ENCODE results near the gene MAL. TPM values are rescaled to one million over a fixed set of nuclear protein-coding genes. Genes with fewer than 3 reads are reported as not detected.

MAL gene
- total RNA-seq, 1 donor from 2014 or later: 0.28 TPM

DNA sequence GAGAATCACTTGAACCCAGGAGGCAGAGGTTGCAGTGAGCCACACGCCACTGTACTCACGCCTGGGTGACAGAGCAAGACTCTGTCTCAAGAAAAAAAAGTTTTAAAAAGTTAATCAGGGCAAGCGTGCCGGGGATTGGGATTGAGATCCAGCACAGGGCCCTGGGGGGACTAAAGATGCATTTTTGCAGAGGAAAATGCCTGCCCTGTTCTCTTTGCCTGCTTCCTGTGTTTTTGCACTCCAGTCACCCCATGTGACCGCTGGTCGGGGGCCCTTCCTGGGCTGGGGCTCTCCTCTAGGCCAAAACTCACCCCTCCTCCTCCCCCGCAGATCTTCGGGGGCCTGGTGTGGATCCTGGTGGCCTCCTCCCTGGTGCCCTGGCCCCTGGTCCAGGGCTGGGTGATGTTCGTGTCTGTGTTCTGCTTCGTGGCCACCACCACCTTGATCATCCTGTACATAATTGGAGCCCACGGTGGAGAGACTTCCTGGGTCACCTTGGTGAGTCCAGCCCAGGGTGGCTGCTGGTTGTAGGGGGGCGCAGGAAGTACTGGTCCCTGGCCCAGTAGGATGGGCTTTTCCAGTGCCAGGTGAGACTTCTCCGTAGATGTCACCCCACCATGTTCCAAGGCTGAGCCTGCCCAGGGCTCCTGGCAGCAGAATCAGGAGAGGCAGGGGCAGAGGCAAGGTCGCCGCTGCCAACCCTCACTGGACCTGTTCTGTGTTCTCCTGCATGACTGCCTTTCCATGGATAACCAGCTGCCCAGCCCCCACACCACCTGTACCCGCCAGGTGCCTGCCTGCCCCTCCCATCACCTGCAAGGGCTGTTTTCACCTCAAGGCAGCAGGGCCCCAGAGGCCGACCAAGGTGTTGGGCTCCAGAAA is 22.4 kb downstream of the MAL start:
- no peak for DNase-seq (ENCODE audit: low spot score)
- ATAC-seq: no peak

DNA sequence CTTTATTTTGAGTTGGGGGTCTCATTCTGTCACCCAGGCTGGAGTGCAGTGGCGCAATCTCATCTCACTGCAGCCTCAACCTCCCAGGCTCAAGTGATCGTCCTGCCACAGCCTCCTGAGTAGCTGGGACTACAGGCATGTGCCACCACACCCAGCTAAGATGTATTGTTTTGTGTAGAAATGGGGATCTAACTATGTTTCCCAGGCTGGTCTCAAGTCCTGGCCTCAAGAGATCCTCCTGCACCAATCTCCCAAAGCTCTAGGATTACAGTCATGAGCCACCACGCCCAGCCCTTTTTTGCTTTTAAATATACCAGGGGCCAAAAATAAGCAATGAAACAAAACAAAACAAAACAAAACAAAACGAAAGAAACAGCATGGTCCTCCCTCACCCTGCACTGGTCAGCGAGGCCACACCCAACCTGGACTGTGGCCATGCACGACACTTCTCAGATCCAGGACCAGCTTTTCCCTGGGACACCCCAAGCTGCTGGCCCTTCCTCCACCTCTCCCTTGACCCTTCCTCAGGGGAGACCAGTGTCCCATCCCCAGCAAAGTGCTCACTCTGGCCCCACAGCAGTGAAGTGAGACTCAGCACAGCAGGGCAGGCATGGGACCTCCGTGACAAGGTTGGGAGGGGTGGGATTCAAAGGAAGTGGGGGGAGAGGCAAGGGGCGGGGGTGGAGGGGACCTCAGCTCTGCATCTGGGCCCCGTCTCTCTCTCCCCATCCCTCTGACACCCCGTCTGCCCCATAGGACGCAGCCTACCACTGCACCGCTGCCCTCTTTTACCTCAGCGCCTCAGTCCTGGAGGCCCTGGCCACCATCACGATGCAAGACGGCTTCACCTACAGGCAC is 23.5 kb downstream of the MAL start:
- no peak for DNase-seq (ENCODE audit: low spot score)

GRCh38 chr2:95049683-95049955 is 24.1 kb downstream of the MAL start:
- DNase-seq (ENCODE audit: low spot score): no peak

More for the DNA sequence above, 23.5 kb downstream of the MAL start:
- no peak for ATAC-seq

GRCh38 chr2:95049961-95050360 is 24.5 kb downstream of the MAL start:
- ATAC-seq (no peak), DNase-seq (ENCODE audit: low spot score) (no peak)

More at GRCh38 chr2:95049683-95049955, 24.1 kb downstream of the MAL start:
- ATAC-seq: no peak

DNA sequence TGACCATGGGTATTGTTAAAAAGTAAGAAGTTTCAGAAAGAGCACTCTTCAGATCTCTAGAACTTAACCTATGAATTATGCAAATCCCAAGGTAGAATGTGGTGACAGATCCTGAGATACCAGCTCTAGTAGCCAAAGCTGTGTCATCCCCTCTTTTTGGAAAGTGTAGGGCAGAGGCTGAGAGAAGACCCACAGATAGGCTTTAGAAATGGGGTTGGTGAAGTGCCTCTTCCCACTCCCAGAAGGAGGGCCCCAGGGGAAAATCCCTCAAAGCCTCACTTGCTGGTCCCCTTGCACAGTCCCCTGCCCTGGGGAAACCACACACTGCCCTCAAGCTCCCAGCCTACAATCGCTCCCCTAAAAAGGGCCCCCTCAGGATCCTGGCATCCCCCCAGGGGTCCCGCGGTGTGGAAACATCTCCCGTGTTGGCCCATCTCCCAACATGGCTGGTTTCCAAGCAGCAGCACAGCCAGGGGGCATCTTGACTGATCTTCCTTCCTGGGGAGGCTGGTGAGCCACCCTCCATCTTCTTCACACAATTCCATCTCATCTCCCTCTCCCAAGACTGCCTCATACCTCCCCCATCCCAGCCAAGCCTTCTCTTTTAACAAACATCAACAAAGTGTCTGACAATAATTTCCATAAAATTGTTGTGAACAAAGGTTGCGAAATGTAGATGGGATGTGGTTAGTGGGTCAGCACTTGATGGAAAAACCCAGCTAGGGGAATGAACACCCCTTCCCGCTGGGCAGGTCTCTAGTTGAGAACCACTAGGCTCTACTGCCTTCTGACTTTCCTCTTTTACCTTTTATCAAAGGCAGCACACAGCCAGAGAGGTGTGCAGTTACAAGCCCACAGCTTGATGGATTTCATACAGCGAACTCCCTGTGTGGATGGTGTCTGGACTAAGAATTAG is 25.1 kb downstream of the MAL start:
- DNase-seq (ENCODE audit: low spot score): no peak
- no peak for ATAC-seq

DNA sequence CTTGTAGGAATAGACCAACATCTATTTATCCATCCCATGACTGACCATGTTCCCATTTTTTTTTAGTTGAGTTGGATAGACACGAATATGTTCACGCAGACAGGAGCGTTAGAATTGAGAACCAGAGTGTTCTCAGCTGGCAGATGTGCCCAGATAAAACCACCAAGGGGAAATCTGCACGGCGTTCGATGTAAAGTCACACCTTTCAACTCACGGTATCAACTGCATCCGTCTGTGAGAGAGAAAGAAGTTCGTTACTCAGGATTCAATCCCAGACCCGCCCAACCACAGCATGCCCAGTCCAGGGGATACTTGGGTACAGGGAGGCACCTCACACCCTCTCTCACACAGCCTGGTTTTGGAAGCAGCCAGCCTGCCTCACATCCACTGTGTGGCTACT is 26.1 kb downstream of the MAL start:
- DNase-seq (ENCODE audit: low spot score): no peak
- no peak for ATAC-seq

DNA sequence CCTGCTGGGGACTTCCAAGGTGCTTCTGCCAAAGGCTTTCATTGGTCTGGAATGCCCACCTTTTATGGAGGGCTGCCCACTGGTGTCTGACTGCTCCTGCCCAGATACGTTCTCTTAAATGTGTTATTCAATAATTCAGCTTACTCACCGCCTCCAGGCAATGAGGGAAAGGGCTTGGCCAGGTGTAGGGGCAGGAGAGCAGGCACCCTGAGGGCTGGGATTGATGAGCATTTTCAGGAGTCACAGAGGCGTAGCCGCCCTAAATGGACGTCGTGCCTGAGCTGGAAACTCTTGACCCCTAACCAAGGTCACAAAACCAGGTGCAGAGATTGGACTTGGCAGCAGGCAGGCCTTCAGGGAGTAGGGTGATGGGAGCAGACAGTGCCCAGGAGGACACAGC is 26.8 kb downstream of the MAL start:
- DNase-seq (ENCODE audit: low spot score) (no peak), ATAC-seq (no peak)

DNA sequence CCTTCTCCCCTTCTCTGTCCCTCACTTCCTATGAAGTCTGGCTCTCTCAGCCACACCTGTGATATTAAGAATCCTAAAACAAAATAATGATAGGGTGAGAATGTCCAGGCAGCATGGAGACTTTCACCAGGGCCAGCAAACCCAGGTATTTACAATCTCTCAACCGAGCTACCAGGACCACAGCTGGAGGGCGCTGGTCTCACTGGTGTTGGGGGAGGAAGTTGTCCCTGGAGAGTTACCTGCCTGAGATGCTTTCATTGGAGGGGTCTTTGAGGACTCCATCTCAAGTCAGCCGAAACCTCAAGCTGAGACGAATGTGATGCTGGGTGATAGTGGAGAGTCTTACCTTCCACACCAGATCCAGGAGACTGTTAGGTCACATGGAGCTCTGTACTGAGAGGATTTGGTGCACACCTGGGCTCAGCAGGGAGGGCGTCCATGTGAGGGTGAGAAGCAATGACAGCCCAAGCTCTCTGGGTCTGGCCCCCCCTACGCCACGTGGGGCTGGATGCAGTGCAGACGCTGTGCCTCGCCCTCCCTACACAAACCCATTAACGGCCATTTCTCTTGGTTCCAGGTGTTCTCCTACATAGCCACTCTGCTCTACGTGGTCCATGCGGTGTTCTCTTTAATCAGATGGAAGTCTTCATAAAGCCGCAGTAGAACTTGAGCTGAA is 27.4 kb downstream of the MAL start:
- DNase-seq (ENCODE audit: low spot score) (no peak), ATAC-seq (no peak)

DNA sequence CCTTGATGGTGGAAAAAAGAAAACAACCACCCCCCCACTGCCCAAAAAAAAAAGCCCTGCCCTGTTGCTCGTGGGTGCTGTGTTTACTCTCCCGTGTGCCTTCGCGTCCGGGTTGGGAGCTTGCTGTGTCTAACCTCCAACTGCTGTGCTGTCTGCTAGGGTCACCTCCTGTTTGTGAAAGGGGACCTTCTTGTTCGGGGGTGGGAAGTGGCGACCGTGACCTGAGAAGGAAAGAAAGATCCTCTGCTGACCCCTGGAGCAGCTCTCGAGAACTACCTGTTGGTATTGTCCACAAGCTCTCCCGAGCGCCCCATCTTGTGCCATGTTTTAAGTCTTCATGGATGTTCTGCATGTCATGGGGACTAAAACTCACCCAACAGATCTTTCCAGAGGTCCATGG is 28.0 kb downstream of the MAL start:
- ATAC-seq: no peak
- DNase-seq (ENCODE audit: low spot score): no peak

GRCh38 chr2:95054016-95054415 is 28.5 kb downstream of the MAL start:
- DNase-seq (ENCODE audit: low spot score): no peak
- ATAC-seq: no peak

- ATAC-seq (no peak), DNase-seq (ENCODE audit: low spot score) (no peak)
Measured at GRCh38 chr2:95055262-95055661, 29.8 kb downstream of the MAL start.

DNA sequence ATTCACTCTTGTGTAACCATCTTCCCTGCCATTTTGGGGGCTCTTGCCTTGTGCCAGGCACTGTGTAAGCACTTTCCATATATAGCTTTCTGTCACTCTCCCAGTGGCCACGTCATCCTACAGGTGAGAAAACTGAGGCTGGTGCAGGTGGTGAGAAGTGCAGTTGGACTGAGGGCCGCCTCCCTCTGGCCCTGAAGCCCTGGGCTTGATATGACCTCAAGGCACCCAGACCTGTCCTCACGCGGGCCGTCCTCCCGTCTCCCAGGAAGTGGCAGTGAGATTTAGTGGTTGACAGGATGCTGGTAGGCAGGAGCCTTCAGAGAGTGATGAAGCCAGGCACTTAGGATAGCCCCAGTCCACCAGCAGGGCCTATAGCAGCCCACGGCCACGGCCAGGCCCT is 30.5 kb downstream of the MAL start:
- ATAC-seq (no peak), DNase-seq (ENCODE audit: low spot score) (no peak)

DNA sequence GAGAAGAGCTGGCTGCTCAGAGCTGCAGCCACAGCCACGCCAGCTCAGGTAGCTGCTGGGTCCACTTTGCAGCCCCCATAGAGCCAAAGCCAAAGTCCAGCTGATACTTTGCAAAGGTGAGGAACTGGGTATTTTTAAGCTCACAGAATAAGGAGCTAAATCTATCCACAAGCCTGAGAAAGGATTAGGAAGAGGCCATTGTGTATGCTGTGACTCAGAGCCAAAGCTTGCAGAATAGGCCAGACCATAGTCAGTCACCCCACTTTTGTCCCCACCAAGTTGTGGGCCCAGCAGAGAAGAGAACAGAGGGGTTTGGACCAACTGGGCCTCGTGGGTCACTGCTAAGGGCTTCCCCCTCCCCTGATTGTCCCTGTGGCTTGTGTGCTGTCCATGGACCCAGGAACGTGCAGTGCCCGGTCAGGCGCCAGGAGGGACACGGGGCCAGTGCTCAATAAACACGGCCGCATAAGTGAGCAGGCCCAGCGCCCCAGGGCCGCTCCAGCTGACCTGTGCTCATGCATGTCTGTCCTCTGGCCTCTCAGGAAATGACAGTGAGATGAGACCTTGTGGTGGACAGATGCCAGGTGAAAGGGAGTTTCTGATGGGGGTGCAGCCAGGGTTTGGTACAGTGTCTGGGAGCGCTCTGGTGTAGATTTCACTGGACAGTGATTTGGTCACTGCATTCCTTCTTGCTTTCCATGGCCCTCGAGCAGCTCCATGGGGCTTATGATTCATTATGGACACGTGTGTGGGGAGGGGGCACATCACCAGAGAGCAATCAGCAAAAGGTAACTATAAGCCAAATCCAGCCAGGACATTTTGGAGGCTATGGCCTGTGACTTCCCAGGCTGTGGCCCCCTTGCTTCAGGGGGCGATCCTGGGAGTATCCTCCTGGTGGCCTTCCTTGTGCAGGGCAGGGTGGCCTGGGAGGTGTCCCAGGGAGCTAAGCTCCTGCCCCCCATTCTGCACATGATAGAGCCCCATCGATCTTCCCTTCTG is 31.3 kb downstream of the MAL start:
- DNase-seq (ENCODE audit: low spot score) (no peak), ATAC-seq (no peak)

DNA sequence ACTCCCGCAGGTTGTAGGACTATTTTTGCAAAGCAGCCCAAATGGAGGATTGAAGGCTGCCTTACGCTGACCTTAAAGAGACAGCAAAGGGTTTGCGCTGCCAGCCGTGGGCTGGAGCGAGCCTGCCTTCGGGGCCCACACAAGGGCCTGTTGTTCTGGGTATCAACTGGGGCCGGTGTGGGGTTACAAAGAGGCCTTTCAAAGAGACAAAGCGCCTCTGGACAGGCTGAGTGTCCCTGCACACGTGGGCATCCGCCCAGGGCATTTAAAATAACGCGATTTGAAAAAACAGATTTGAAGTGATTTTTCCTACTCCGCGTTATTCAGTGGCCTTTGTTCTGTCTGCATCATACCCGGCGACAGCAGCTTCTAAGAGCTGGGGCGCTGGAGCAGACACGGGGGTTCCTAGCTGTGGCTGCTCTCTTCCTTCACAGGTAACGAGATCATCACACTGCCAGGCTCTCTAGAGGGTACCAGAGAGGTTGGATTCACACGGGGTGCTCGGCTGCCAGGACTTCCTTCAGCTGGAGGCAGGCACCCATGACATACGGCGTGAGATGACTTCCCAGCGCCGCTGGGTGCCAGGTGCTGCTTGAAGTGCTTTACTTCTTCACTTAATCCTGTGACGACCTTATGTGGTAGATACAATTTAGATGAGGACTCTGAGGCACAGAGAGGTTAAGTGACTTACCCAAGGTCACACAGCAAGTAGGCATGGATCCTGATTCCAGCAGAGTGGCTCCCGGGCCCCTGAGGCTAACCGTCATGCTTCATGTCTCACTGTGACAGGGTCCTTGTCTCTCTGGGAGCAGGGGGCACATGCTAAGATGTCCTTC is 32.2 kb downstream of the MAL start:
- ATAC-seq: no peak
- DNase-seq (ENCODE audit: low spot score): no peak

GRCh38 chr2:95058466-95058988 is 33.0 kb downstream of the MAL start:
- no peak for ATAC-seq
- no peak for DNase-seq (ENCODE audit: low spot score)

GRCh38 chr2:95058989-95059641 is 33.6 kb downstream of the MAL start:
- peak; percentile 60 for ATAC-seq
- no peak for DNase-seq (ENCODE audit: low spot score)

- DNase-seq (ENCODE audit: low spot score): no peak
- no peak for ATAC-seq
Measured at GRCh38 chr2:95059656-95060370, 34.3 kb downstream of the MAL start.

Data from left lobe of liver (tissue), 2 donors.